ENCODE results near the gene SNAPC4.

DNA sequence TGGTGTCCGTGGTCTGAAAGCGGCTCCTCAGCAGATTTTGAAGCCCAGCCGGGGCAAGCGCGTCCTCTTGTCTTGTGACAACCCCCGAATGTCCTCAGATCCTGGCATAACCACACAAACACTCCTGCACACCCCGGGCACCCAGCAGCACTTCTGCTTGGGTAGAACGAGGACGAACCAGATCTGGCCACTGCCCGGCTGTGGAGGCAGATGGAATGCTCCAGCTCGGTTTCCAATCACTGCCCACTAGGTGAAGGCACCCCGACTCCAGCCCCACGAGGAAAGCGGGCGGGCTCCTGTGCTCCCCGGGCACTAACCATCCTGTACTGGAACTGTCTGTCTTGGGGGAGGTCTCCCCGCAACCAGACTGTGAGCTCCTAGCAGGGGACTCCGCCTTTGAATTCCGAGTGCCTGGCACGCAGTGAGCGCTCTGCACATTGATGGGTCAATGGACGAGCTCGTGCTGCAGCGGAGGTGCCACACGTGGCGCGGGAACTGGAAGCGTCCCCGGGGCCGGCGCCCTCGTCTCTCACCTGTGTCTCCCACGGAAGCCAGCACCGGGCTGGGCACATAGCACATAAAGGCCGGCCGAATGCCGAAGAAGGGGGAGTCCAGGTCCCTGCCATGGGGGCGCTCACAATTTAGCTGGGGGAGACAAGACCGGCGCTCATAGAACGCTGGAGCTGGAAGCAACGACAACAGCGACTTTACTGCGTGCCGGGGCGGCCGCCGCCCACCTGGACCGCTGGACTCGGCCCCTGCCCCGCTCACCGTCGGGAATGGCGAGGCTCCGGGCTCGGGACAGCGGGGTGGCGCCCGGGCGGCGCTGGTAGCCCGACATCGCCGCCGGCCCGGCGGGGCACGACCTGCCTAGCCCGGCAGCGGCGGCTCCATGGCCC, 9.8 kb upstream of the SNAPC4 start:
- TF ChIP-seq POLR2A (IDR thresholded peaks at IDR 0.05): peak; percentile 31
- peak in 1 of 3 donors; percentile 36 for TF ChIP-seq POLR2AphosphoS5 (IDR thresholded peaks at IDR 0.05)
- no peak for TF ChIP-seq CTCF (IDR thresholded peaks at IDR 0.05)
- TF ChIP-seq EP300 (IDR thresholded peaks at IDR 0.05; ENCODE audit: low read depth): no peak

Data from transverse colon (tissue), 4 donors.